NCI-H1092 treated with DMSO at 0.1 percent for 48 hours (cell line): Measurements from ENCODE around the gene LYRM9.
"Not testable (repeated sequence)": the region's sequence is repeated elsewhere in the genome, so short reads cannot be mapped to it uniquely, and the experiment has no call there.

Experiments used
- DNase-seq: peaks from one replicate; lab custom pipeline; 2025; lab: John Stamatoyannopoulos, UW

The LYRM9 gene

GRCh38 chr17:27873746-27874145 lies 19.4 kb downstream of the LYRM9 start:
- DNase-seq = no peak

- no peak for DNase-seq
Observed at GRCh38 chr17:27873211-27873610, 20.0 kb downstream of the LYRM9 start.

- DNase-seq = no peak
Observed at GRCh38 chr17:27872776-27873175, 20.4 kb downstream of the LYRM9 start.

GRCh38 chr17:27871407-27871806 lies 21.8 kb downstream of the LYRM9 start:
- no peak for DNase-seq

GRCh38 chr17:27870345-27870744 lies 22.8 kb downstream of the LYRM9 start:
- DNase-seq = no peak

GRCh38 chr17:27868565-27868964 lies 24.6 kb downstream of the LYRM9 start:
- no peak for DNase-seq

- no peak for DNase-seq
Observed at GRCh38 chr17:27862840-27863239, 30.3 kb downstream of the LYRM9 start.

GRCh38 chr17:27862004-27862403 lies 31.2 kb downstream of the LYRM9 start:
- DNase-seq = no peak

GRCh38 chr17:27860971-27861664 lies 32.0 kb downstream of the LYRM9 start:
- no peak for DNase-seq

GRCh38 chr17:27858621-27859305 lies 34.4 kb downstream of the LYRM9 start:
- no peak for DNase-seq

- no peak for DNase-seq
Observed at GRCh38 chr17:27856676-27857432, 36.3 kb downstream of the LYRM9 start.

- DNase-seq = no peak
Observed at GRCh38 chr17:27855454-27855853, 37.7 kb downstream of the LYRM9 start.

GRCh38 chr17:27854163-27854562 lies 39.0 kb downstream of the LYRM9 start:
- DNase-seq = no peak

GRCh38 chr17:27853091-27853490 lies 40.1 kb downstream of the LYRM9 start:
- DNase-seq = no peak

GRCh38 chr17:27849474-27850185 lies 43.5 kb downstream of the LYRM9 start:
- DNase-seq = peak; percentile 21

GRCh38 chr17:27848931-27849330 lies 44.2 kb downstream of the LYRM9 start:
- peak; percentile 85 for DNase-seq

GRCh38 chr17:27846808-27847307 lies 46.3 kb downstream of the LYRM9 start:
- DNase-seq = not testable (repeated sequence)

GRCh38 chr17:27846042-27846655 lies 47.0 kb downstream of the LYRM9 start:
- no peak for DNase-seq

GRCh38 chr17:27845264-27846041 lies 47.7 kb downstream of the LYRM9 start:
- no peak for DNase-seq

GRCh38 chr17:27840688-27841087 lies 52.5 kb downstream of the LYRM9 start:
- no peak for DNase-seq

GRCh38 chr17:27840406-27840678 lies 52.8 kb downstream of the LYRM9 start:
- DNase-seq = not testable (repeated sequence)
